ENCODE data around the gene SH2D7. TPM values are rescaled to one million over a fixed set of nuclear protein-coding genes. Genes with fewer than 3 reads are reported as not detected.

Gene SH2D7
- total RNA-seq, 1 experiment from 2014 or later, result not detected

DNA sequence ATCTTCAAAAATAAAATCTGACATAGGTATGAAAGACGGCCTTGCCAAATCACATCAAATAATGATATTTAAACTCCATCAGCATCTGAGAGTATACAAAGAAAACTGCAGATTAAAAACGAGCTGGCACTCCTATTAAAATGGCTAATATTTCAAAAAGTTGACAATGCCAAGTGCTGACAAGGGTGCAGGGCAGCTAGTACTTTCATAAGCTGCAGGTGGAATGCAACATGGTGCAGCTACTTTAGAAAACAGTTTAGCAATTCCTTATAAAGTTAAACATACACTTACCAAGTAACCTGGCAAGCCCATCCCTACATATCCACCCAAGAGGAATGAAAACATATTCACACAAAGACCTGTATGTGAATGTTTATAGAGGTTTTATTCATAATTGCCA lies 37.8 kb upstream of the SH2D7 start:
- no peaks in the 10 kb centered on the region for H3K9me3 Mint-ChIP-seq (ENCODE audit: low read depth, unreplicated experiment)
- no peak for DNase-seq
- H3K27ac Mint-ChIP-seq (ENCODE audit: unreplicated experiment), result no peak overlapping the region
- intact Hi-C loops (cut with micrococcal nuclease; ENCODE audit: unreplicated experiment), result no loop called here
- no peak overlapping the region for H3K4me3 Mint-ChIP-seq (ENCODE audit: low read depth, unreplicated experiment)
- peaks cover 25% of the 10 kb centered on the region for H3K36me3 Mint-ChIP-seq (ENCODE audit: insufficient read depth, unreplicated experiment)
- no TSS peak for BruUV-seq (replicated peaks)
- no peaks in the 10 kb centered on the region for H3K27me3 Mint-ChIP-seq (ENCODE audit: unreplicated experiment)
- CTCF ChIA-PET, result no interaction called here
- H3K4me1 Mint-ChIP-seq (ENCODE audit: low read depth, unreplicated experiment), result peaks cover 77% of the 10 kb centered on the region
- TF ChIP-seq, protein P1, sequence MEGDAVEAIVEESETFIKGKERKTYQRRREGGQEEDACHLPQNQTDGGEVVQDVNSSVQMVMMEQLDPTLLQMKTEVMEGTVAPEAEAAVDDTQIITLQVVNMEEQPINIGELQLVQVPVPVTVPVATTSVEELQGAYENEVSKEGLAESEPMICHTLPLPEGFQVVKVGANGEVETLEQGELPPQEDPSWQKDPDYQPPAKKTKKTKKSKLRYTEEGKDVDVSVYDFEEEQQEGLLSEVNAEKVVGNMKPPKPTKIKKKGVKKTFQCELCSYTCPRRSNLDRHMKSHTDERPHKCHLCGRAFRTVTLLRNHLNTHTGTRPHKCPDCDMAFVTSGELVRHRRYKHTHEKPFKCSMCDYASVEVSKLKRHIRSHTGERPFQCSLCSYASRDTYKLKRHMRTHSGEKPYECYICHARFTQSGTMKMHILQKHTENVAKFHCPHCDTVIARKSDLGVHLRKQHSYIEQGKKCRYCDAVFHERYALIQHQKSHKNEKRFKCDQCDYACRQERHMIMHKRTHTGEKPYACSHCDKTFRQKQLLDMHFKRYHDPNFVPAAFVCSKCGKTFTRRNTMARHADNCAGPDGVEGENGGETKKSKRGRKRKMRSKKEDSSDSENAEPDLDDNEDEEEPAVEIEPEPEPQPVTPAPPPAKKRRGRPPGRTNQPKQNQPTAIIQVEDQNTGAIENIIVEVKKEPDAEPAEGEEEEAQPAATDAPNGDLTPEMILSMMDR (IDR thresholded peaks at IDR 0.05; ENCODE audit: unreplicated experiment), result no peak

DNA sequence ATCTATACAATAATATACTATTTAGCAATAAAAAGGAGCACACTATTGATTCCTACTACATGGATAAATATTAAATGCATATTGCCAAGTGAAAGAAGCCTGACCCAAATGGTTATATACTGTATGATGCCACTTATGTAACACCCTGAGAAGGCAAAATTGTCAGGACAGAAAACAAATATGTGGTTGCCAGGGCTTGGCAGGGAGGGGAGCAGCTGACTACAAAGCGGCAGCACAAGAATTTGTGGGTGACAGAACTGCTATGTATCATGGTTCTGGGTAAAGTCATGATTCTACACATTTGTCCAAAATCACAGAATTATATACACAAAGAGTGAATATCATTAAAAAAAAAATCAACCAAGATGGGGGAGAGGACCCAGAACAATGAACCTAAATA lies 37.4 kb upstream of the SH2D7 start:
- TF ChIP-seq, protein P1 (IDR thresholded peaks at IDR 0.05; ENCODE audit: unreplicated experiment), result no peak
- Mint-ChIP-seq H3K9me3 (ENCODE audit: low read depth, unreplicated experiment) (no peaks in the 10 kb centered on the region), H3K4me3 (ENCODE audit: low read depth, unreplicated experiment) (no peak overlapping the region), H3K27me3 (ENCODE audit: unreplicated experiment) (no peaks in the 10 kb centered on the region), H3K27ac (ENCODE audit: unreplicated experiment) (no peak overlapping the region), H3K4me1 (ENCODE audit: low read depth, unreplicated experiment) (peaks cover 73% of the 10 kb centered on the region), H3K36me3 (ENCODE audit: insufficient read depth, unreplicated experiment) (peaks cover 22% of the 10 kb centered on the region)
- CTCF ChIA-PET, result no interaction called here
- DNase-seq, result no peak
- intact Hi-C loops (cut with micrococcal nuclease; ENCODE audit: unreplicated experiment), result no loop called here
- no TSS peak for BruUV-seq (replicated peaks)

DNA sequence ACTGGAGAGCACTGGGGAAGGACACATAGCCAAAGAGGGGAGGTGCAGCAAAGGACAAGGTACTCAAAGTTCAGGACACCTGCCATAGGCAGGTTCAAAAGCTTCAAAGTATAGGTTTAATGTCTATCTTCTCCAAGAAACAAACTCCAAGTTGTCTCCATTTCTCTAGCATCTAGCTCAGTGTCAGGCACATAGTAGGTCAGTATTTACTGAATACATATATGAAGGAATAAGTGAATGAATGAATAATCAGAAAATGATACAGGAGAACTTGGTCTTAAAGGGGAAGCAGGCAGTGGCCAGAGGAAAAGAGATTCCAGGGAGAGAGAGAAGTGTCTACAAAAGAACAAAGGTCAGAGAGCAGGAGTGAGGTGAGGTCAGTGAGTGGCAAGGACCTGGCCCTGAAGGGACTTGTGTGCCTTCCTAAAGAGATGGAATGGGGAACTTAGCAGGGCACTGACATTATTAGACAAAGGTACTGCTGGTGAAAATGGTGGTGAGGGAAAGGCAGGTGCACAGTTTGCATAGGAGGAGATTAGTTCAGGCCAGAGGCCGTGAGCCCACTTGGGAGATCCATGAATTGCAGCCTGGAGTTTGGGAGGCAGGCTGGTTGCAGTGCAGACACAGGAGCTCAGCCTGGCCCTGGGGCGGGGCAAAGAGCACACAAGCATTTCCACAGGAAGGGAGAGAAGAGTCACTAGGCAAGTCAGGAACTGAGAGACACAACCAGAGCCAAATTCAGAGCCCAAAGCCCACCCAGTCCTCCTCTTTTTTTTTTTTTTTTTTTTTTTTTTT lies 36.2 kb upstream of the SH2D7 start:
- peaks cover 67% of the 10 kb centered on the region for H3K4me1 Mint-ChIP-seq (ENCODE audit: low read depth, unreplicated experiment)
- H3K27me3 Mint-ChIP-seq (ENCODE audit: unreplicated experiment), result no peaks in the 10 kb centered on the region
- TF ChIP-seq, protein P1 (IDR thresholded peaks at IDR 0.05; ENCODE audit: unreplicated experiment), result no peak
- intact Hi-C loops (cut with micrococcal nuclease; ENCODE audit: unreplicated experiment), result no loop called here
- CTCF ChIA-PET, result interaction anchor here (0.6 to 2.0 kb wide), 5 partner anchors 9 to 62 kb away, joined by 3 to 5 read pairs (median 5); no protein-coding TSS in a partner anchor
- peaks cover 22% of the 10 kb centered on the region for H3K36me3 Mint-ChIP-seq (ENCODE audit: insufficient read depth, unreplicated experiment)
- peak overlapping the region; percentile 42 for H3K4me3 Mint-ChIP-seq (ENCODE audit: low read depth, unreplicated experiment)
- peak; percentile 55 for DNase-seq
- peak overlapping the region; percentile 79 for H3K27ac Mint-ChIP-seq (ENCODE audit: unreplicated experiment)
- no TSS peak for BruUV-seq (replicated peaks)
- no peaks in the 10 kb centered on the region for H3K9me3 Mint-ChIP-seq (ENCODE audit: low read depth, unreplicated experiment)

DNA sequence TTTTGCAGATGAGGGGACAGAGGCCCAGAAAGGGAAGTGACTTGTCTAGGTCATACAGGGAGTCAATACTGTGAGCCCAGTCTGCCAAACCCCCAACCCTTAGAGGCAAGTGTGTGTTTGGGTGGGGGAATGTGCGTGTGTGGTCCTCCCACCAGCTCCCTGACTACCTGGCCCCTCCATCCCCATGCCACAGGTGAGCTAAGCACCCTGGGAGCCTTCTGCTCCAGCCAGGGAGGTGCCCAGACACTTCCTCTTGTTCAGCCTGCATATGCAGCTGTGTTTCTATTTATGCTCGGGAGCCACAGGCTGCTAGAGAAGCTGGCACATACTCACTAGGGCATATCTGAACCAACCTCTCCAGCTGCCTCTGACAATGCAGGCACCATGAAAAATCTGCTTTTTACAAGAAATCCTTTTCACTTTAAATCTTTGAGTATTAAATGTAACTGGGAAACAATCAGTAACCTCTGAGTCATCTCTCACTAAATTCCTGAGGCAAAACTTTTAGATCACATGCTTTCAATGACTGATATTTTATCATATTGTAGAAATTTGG lies 35.6 kb upstream of the SH2D7 start:
- no peaks in the 10 kb centered on the region for H3K9me3 Mint-ChIP-seq (ENCODE audit: low read depth, unreplicated experiment)
- BruUV-seq (replicated peaks), result no TSS peak
- H3K36me3 Mint-ChIP-seq (ENCODE audit: insufficient read depth, unreplicated experiment), result peaks cover 22% of the 10 kb centered on the region
- peak overlapping the region; percentile 42 for H3K4me3 Mint-ChIP-seq (ENCODE audit: low read depth, unreplicated experiment)
- intact Hi-C loops (cut with micrococcal nuclease; ENCODE audit: unreplicated experiment), result no loop called here
- peaks cover 60% of the 10 kb centered on the region for H3K4me1 Mint-ChIP-seq (ENCODE audit: low read depth, unreplicated experiment)
- TF ChIP-seq, protein P1 (IDR thresholded peaks at IDR 0.05; ENCODE audit: unreplicated experiment), result no peak
- peak overlapping the region; percentile 79 for H3K27ac Mint-ChIP-seq (ENCODE audit: unreplicated experiment)
- CTCF ChIA-PET, result interaction anchor here (0.6 to 2.0 kb wide), 6 partner anchors 9 to 63 kb away, joined by 3 to 5 read pairs (median 4); no protein-coding TSS in a partner anchor
- DNase-seq, result peak; percentile 51
- no peaks in the 10 kb centered on the region for H3K27me3 Mint-ChIP-seq (ENCODE audit: unreplicated experiment)
